Lung (tissue), 12 donors: ENCODE measurements around the gene TTL. TPM values are rescaled to one million over a fixed set of nuclear protein-coding genes. Genes with fewer than 3 reads are reported as not detected.
"Not testable (repeated sequence)": the region's sequence is repeated elsewhere in the genome, so short reads cannot be mapped to it uniquely, and the experiment has no call there.

Source experiments
- ATAC-seq: fragments of 200-7000 bp; cut with Tn5 transposase; one replicate; pipeline ENCODE4 v1.9.1; 2020; ENCODE audit warnings: moderate number of reproducible peaks; ENCODE audit not compliant: insufficient read depth, low FRiP score
- DNase-seq, 3 donors: peaks; one replicate each; pipeline ENCODE4 v3.0.0-alpha.2; 2013 to 2017
- H3K27ac ChIP-seq, 2 donors: one replicate each; pipeline ENCODE4 v1.5.1; 2013; ENCODE audit warnings: mild to moderate bottlenecking in 2 of 2, moderate library complexity in 2 of 2, control low read depth in 1 of 2, inconsistent platforms in 1 of 2, low read depth in 1 of 2, low read length in 1 of 2
- H3K27me3 ChIP-seq, 3 donors: one replicate each; pipeline ENCODE4 v1.5.1; 2013; ENCODE audit warnings: low read length in 2 of 3; ENCODE audit not compliant: control insufficient read depth in 3 of 3, insufficient read depth in 3 of 3
- H3K36me3 ChIP-seq, 4 donors: one replicate each; pipeline ENCODE4 v1.5.1; 2013; ENCODE audit warnings: low read length in 4 of 4, mild to moderate bottlenecking in 1 of 4, moderate library complexity in 1 of 4; ENCODE audit not compliant: control insufficient read depth in 4 of 4, insufficient read depth in 4 of 4
- H3K4me1 ChIP-seq, 5 donors: one replicate each; pipeline ENCODE4 v1.5.1; 2013; ENCODE audit warnings: low read length in 5 of 5, mild to moderate bottlenecking in 2 of 5, moderate library complexity in 1 of 5; ENCODE audit not compliant: control insufficient read depth in 5 of 5, insufficient read depth in 5 of 5
- H3K4me3 ChIP-seq: one replicate; pipeline ENCODE4 v1.5.1; 2013; ENCODE audit warnings: mild to moderate bottlenecking, control low read depth, moderate library complexity
- H3K9ac ChIP-seq, 2 donors: one replicate each; pipeline ENCODE4 v1.5.1; 2013; ENCODE audit warnings: low read length in 2 of 2, control low read depth in 1 of 2; ENCODE audit not compliant: insufficient read depth in 1 of 2
- H3K9me3 ChIP-seq, 4 donors: one replicate each; pipeline ENCODE4 v1.5.1; 2013; ENCODE audit warnings: low read length in 3 of 4, mild to moderate bottlenecking in 1 of 4, moderate library complexity in 1 of 4; ENCODE audit not compliant: control insufficient read depth in 4 of 4, insufficient read depth in 3 of 4
- WGBS, 2 donors: extraction: QIAGEN DNeasy Blood & Tissue Kit; methylation state at CpG; one replicate each; pipeline ENCODE4 v1.1.7; 2013; 5-methylcytosine and 5-hydroxymethylcytosine counted together
- polyA plus RNA-seq, 2 donors: library from polyadenylated mRNA; stranded (reverse); fragments of 200-250 nt; gene quantifications; one replicate each; pipeline ENCODE4 v1.2.1, GENCODE V29; 2013
- total RNA-seq, 2 donors: library from RNA; depleted of rRNA in 1 of 2; stranded (reverse); fragments of >200 nt in 1 of 2; gene quantifications; one replicate each; pipeline ENCODE4 v1.2.1, GENCODE V29; 2014 to 2021
- TF ChIP-seq, protein P1 (sequence below): IDR thresholded peaks from 2 replicates; pipeline ENCODE4 v1.5.1; 2012; ENCODE audit warnings: mild to moderate bottlenecking; ENCODE audit errors: control extremely low read depth, extremely low read depth
- donor health status: control.
- donor health status: control.
- donor health status: Bipolar disorder and iron deficiency.
- donor health status: healthy.
- donor health status: DM: yes; HTN: yes; CAD: no.

TTL gene
- total and polyA plus RNA-seq, 4 donors: 12.5 to 32.8 (median 22.8) TPM

DNA sequence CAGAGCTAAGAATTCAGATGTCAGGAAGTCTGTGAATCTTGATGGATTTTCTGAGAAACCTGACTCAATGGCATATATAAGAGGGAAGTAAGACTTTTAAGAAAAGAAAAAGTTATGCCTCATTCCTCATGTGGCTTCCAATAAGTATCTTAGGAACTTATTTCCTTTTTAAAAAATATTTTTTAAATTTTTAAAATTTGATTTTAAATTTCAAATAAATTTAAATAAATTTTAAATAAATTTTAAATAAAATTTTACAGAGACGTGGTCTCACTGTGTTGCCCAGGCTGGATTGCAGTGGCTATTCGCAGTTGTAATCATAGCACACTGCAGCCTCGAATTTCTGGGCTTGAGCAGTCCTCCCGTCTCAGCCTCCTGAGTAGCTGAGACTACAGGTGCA, 48.8 kb downstream of the TTL start:
- Histone ChIP-seq H3K9ac (no peak overlapping the region), H3K27ac (no peak overlapping the region), H3K4me1 (peaks cover 0 to 5% (median 3%) of the 10 kb centered on the region in 5 donors), H3K27me3 (no peaks in the 10 kb centered on the region), H3K9me3 (no peaks in the 10 kb centered on the region), H3K4me3 (no peak overlapping the region), H3K36me3 (peaks cover 10 to 19% (median 16%) of the 10 kb centered on the region in 4 donors)
- ATAC-seq (no peak), DNase-seq (no peak)
- whole genome bisulfite sequencing, 2 donors: 98 to 99% methylated on average over 4 of the region's 4 CpGs
- TF ChIP-seq, protein P1, sequence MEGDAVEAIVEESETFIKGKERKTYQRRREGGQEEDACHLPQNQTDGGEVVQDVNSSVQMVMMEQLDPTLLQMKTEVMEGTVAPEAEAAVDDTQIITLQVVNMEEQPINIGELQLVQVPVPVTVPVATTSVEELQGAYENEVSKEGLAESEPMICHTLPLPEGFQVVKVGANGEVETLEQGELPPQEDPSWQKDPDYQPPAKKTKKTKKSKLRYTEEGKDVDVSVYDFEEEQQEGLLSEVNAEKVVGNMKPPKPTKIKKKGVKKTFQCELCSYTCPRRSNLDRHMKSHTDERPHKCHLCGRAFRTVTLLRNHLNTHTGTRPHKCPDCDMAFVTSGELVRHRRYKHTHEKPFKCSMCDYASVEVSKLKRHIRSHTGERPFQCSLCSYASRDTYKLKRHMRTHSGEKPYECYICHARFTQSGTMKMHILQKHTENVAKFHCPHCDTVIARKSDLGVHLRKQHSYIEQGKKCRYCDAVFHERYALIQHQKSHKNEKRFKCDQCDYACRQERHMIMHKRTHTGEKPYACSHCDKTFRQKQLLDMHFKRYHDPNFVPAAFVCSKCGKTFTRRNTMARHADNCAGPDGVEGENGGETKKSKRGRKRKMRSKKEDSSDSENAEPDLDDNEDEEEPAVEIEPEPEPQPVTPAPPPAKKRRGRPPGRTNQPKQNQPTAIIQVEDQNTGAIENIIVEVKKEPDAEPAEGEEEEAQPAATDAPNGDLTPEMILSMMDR: no peak

DNA sequence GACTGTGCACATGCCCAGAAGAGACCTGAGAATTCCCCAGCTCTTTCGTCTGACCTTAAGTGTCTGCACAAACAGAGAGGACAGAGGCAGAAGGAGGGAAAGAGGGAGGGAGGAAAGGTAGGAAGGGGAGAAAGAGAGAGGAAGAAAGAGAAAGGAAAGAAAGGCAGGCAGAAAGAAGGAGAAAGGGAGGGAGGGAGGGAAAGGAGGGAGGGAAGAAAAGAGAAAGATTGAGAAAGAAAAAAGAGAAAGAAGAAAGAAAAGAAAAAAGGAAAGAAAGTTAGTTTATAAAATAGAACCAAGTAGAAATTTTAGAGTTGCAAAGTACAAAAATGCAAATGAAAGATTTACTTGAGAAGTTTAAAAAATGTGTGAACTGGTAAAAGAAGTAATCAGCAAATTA, 52.9 kb downstream of the TTL start:
- TF ChIP-seq, protein P1: no peak
- 71 to 93% methylated on average over 1 of the region's 1 CpG for WGBS, 2 donors
- H3K36me3 ChIP-seq: peaks cover 4 to 11% (median 7%) of the 10 kb centered on the region in 4 donors
- ATAC-seq (no peak), DNase-seq (no peak)
- H3K4me3 ChIP-seq: no peak overlapping the region
- peaks cover 0 to 5% (median 0%) of the 10 kb centered on the region in 5 donors for H3K4me1 ChIP-seq
- no peaks in the 10 kb centered on the region for H3K9me3 ChIP-seq
- no peaks in the 10 kb centered on the region for H3K27me3 ChIP-seq
- no peak overlapping the region for H3K27ac ChIP-seq
- H3K9ac ChIP-seq: no peak overlapping the region

DNA sequence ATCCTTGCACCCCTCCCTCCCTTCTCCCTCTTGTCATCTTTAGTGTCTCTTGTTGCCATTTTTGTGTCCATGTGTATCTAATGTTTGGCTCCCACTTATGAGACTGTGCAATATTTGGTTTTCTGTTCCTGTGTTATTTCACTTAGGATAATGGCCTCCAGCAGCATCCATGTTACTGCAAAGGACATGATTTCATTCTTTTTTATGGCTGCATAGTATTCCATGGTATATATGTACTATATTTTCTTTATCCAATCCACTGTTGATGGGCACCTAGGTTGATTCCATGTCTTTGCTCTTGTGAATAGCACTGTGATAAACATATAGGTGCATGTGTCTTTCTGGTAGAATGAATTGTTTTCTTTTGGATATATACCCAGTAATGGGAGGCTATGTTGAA, 54.7 kb downstream of the TTL start:
- ATAC-seq: not testable (repeated sequence)

DNA sequence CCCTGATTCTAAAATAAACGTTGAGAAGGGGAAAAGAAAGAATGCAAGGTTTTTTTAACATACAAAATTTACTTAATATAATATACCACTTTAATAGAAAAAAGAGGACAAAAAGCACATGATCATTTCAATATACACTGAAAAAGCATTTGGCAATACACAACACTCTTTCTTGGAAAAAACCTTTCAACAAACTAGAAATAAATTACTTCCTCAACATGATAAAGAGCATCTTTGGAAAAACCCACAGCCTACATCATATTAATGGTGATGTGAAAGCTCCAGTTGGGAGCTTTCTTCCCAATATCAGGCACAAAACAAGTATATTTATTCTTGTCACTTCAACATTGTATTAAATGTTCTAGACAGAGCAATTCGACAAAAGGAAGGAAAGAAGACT, 57.4 kb downstream of the TTL start:
- H3K27me3 ChIP-seq: no peaks in the 10 kb centered on the region
- TF ChIP-seq, protein P1: no peak
- no peak for ATAC-seq
- peaks cover 0 to 14% (median 7%) of the 10 kb centered on the region in 5 donors for H3K4me1 ChIP-seq
- DNase-seq: no peak
- no peak overlapping the region for H3K27ac ChIP-seq
- H3K36me3 ChIP-seq: peaks cover 0 to 5% (median 0%) of the 10 kb centered on the region in 4 donors
- no peaks in the 10 kb centered on the region for H3K9me3 ChIP-seq
- no peak overlapping the region for H3K9ac ChIP-seq
- WGBS, 2 donors: 69 to 73% methylated on average over 2 of the region's 2 CpGs
- H3K4me3 ChIP-seq: no peak overlapping the region

More for the DNA sequence above, 54.7 kb downstream of the TTL start:
- not testable (repeated sequence) for H3K4me3 ChIP-seq, H3K9me3 ChIP-seq, H3K27ac ChIP-seq, H3K9ac ChIP-seq, H3K36me3 ChIP-seq, DNase-seq, H3K27me3 ChIP-seq
- H3K4me1 ChIP-seq: peaks cover 0 to 10% (median 2%) of the 10 kb centered on the region in 5 donors
